Transverse colon (tissue), 3 donors: ENCODE measurements around the gene GRB7.

ENCODE experiments used
- POLR2A ChIP-seq: fragments of 450-650 bp; IDR thresholded peaks from one replicate; pipeline ENCODE4 v1.6.1; 2016; ENCODE audit warnings: antibody characterized with exemption, mild to moderate bottlenecking, moderate library complexity
- TF ChIP-seq, protein P1 (sequence below), 5 experiments: fragments of 200-600 bp in 3 of 5; fragments of 450-650 bp in 2 of 5; sonication (generic) in 3 of 5; IDR thresholded peaks; 1 replicate in 2 of 5; 2 replicates in 3 of 5; pipeline ENCODE4 v1.5.1; 2016 to 2017; ENCODE audit warnings: antibody characterized with exemption in 5 of 5, inconsistent platforms in 3 of 5, mild to moderate bottlenecking in 2 of 5, moderate library complexity in 1 of 5

DNA sequence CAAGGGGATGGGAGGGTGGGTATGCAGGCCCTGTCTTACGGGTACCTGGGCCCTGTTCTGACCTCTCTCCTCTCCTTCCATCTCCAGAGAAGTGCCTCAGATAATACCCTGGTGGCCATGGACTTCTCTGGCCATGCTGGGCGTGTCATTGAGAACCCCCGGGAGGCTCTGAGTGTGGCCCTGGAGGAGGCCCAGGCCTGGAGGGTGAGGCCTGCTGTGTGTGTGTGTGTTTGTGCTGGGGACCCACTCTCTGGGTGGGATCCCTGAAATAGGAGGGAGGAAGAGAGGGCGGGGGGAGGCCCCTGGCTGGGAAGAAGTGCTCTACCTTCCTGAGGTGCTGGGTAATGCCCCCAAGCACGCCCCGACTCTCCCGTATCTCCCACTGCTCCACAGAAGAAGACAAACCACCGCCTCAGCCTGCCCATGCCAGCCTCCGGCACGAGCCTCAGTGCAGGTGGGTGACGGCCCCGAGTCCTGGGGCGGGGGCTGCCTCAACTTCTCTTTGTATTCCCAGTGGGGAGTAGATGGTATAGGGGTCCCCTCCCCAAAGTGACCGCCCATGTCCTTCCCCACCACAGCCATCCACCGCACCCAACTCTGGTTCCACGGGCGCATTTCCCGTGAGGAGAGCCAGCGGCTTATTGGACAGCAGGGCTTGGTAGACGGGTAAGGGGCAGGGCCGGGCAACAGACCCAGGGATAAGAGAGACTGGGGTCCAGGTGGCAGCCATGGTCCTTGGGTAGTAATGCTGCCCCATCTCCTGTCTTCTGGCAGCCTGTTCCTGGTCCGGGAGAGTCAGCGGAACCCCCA lies 7.8 kb downstream of the GRB7 start:
- TF ChIP-seq, protein P1, sequence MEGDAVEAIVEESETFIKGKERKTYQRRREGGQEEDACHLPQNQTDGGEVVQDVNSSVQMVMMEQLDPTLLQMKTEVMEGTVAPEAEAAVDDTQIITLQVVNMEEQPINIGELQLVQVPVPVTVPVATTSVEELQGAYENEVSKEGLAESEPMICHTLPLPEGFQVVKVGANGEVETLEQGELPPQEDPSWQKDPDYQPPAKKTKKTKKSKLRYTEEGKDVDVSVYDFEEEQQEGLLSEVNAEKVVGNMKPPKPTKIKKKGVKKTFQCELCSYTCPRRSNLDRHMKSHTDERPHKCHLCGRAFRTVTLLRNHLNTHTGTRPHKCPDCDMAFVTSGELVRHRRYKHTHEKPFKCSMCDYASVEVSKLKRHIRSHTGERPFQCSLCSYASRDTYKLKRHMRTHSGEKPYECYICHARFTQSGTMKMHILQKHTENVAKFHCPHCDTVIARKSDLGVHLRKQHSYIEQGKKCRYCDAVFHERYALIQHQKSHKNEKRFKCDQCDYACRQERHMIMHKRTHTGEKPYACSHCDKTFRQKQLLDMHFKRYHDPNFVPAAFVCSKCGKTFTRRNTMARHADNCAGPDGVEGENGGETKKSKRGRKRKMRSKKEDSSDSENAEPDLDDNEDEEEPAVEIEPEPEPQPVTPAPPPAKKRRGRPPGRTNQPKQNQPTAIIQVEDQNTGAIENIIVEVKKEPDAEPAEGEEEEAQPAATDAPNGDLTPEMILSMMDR (IDR thresholded peaks at IDR 0.05): no peak
- TF ChIP-seq POLR2A: no peak
